ENCODE data around the gene LAMC1.

- TF ChIP-seq POLR2AphosphoS5 (IDR thresholded peaks at IDR 0.05) (no peak), CTCF (IDR thresholded peaks at IDR 0.05) (no peak)
Observed at GRCh38 chr1:183012301-183012994, 10.8 kb upstream of the LAMC1 start.
